ENCODE measurements around the gene CCDC28A.
"Not testable (repeated sequence)": the region's sequence is repeated elsewhere in the genome, so short reads cannot be mapped to it uniquely, and the experiment has no call there.

Gene CCDC28A

GRCh38 chr6:138773177-138774091 lies at the start of gene CCDC28A:
Gene CCDC28A, plus strand, starts transcription at chr6:138773769. Its CDS starts 2,352 bp downstream, at chr6:138776121.
- TF ChIP-seq CTCF (conservative IDR thresholded peaks at IDR 0.05; ENCODE audit: low read depth, low read length): no peak
- peak within 1 kb of the TSS; percentile 88 for H3K4me3 ChIP-seq (ENCODE audit: low read depth, low read length)
- peak; percentile 96 for DNase-seq (ENCODE audit: low read depth)

GRCh38 chr6:138724015-138724414 lies 49.6 kb upstream of the CCDC28A start:
- DNase-seq (ENCODE audit: low read depth): peak; percentile 91
- peak; percentile 64 for TF ChIP-seq CTCF (conservative IDR thresholded peaks at IDR 0.05; ENCODE audit: low read depth, low read length)
- no peak overlapping the region for H3K4me3 ChIP-seq (ENCODE audit: low read depth, low read length)

GRCh38 chr6:138726066-138726756 lies 47.4 kb upstream of the CCDC28A start:
- peak; percentile 36 for DNase-seq (ENCODE audit: low read depth)
- no peak overlapping the region for H3K4me3 ChIP-seq (ENCODE audit: low read depth, low read length)
- no peak for TF ChIP-seq CTCF (conservative IDR thresholded peaks at IDR 0.05; ENCODE audit: low read depth, low read length)

GRCh38 chr6:138726757-138727097 lies 46.8 kb upstream of the CCDC28A start:
- DNase-seq (ENCODE audit: low read depth): no peak
- no peak overlapping the region for H3K4me3 ChIP-seq (ENCODE audit: low read depth, low read length)
- TF ChIP-seq CTCF (conservative IDR thresholded peaks at IDR 0.05; ENCODE audit: low read depth, low read length): no peak

GRCh38 chr6:138727182-138727581 lies 46.4 kb upstream of the CCDC28A start:
- no peak overlapping the region for H3K4me3 ChIP-seq (ENCODE audit: low read depth, low read length)
- DNase-seq (ENCODE audit: low read depth): peak; percentile 79
- no peak for TF ChIP-seq CTCF (conservative IDR thresholded peaks at IDR 0.05; ENCODE audit: low read depth, low read length)

- TF ChIP-seq CTCF (conservative IDR thresholded peaks at IDR 0.05; ENCODE audit: low read depth, low read length): no peak
- DNase-seq (ENCODE audit: low read depth): no peak
- H3K4me3 ChIP-seq (ENCODE audit: low read depth, low read length): no peak overlapping the region
Observed at GRCh38 chr6:138728662-138729061, 44.9 kb upstream of the CCDC28A start.

GRCh38 chr6:138730037-138730436 lies 43.5 kb upstream of the CCDC28A start:
- DNase-seq (ENCODE audit: low read depth); H3K4me3 ChIP-seq (ENCODE audit: low read depth, low read length): not testable (repeated sequence)
